OCI-LY1 (cell line): Measurements from ENCODE around the gene LGR4.

Source experiments
- H2AFZ ChIP-seq: fragments of 200-600 bp; sonication (generic), shearing (Covaris generic); 2 replicates; pipeline ENCODE4 v1.6.0; 2014; ENCODE audit warnings: antibody characterized with exemption, mild to moderate bottlenecking, low read length
- H3F3A ChIP-seq: fragments of 200-600 bp; sonication (generic), shearing (Covaris generic); 2 replicates; pipeline ENCODE4 v1.6.0; 2014; ENCODE audit warnings: mild to moderate bottlenecking, antibody characterized with exemption, low read length, moderate library complexity; ENCODE audit not compliant: insufficient read depth
- H3K27ac ChIP-seq: fragments of 200-600 bp; sonication (generic); 2 replicates; pipeline ENCODE4 v1.5.1; 2014; ENCODE audit warnings: low read length, mixed run types, mild to moderate bottlenecking, low read depth; ENCODE audit not compliant: poor library complexity, severe bottlenecking
- H3K27me3 ChIP-seq: fragments of 200-600 bp; sonication (generic); 2 replicates; pipeline ENCODE4 v1.6.0; 2014; ENCODE audit warnings: antibody characterized with exemption, mild to moderate bottlenecking, low read length, moderate library complexity; ENCODE audit not compliant: insufficient read depth
- H3K36me3 ChIP-seq: fragments of 200-600 bp; sonication (generic); 2 replicates; pipeline ENCODE4 v1.6.1; 2014; ENCODE audit warnings: mild to moderate bottlenecking, antibody characterized with exemption, low read length, moderate library complexity, mixed read lengths; ENCODE audit not compliant: insufficient read depth
- H3K4me1 ChIP-seq: fragments of 200-600 bp; sonication (generic); 2 replicates; pipeline ENCODE4 v1.5.1; 2014; ENCODE audit warnings: mild to moderate bottlenecking, low read length, moderate library complexity; ENCODE audit not compliant: insufficient read depth, severe bottlenecking
- H3K4me2 ChIP-seq: fragments of 200-600 bp; sonication (generic), shearing (Covaris generic); 2 replicates; pipeline ENCODE4 v1.6.1; 2014; ENCODE audit warnings: low read length
- H3K4me3 ChIP-seq: fragments of 200-600 bp; sonication (generic); 2 replicates; pipeline ENCODE4 v1.5.1; 2014; ENCODE audit warnings: low read length, low read depth, mild to moderate bottlenecking, mixed read lengths; ENCODE audit not compliant: poor library complexity, severe bottlenecking
- H3K79me2 ChIP-seq: fragments of 200-600 bp; shearing (Covaris generic); 2 replicates; pipeline ENCODE4 v1.6.1; 2016; ENCODE audit warnings: mixed run types, low read length, mixed read lengths; ENCODE audit not compliant: insufficient read depth
- H3K9ac ChIP-seq: fragments of 200-600 bp; sonication (generic), shearing (Covaris generic); 2 replicates; pipeline ENCODE4 v1.6.1; 2014; ENCODE audit warnings: mild to moderate bottlenecking, low read length, mixed read lengths
- H3K9me2 ChIP-seq: fragments of 200-600 bp; sonication (generic), shearing (Covaris generic); 2 replicates; pipeline ENCODE4 v1.6.1; 2014; ENCODE audit warnings: low read depth, mild to moderate bottlenecking, low read length, mixed read lengths
- H3K9me3 ChIP-seq: fragments of 200-600 bp; shearing (Covaris generic); 2 replicates; pipeline ENCODE4 v1.6.1; 2014; ENCODE audit warnings: low read length, mixed read lengths
- H4K20me1 ChIP-seq: fragments of 200-600 bp; sonication (generic), shearing (Covaris generic); 2 replicates; pipeline ENCODE4 v1.6.0; 2016; ENCODE audit warnings: mild to moderate bottlenecking, low read length; ENCODE audit not compliant: insufficient read depth
- CTCF ChIP-seq: fragments of 200-600 bp; sonication (generic), shearing (Covaris generic); IDR thresholded peaks from 2 replicates; pipeline ENCODE4 v1.5.1; 2017; ENCODE audit warnings: mild to moderate bottlenecking, antibody characterized with exemption, low read length, moderate library complexity, mixed read lengths
- EZH2 ChIP-seq: fragments of 200-600 bp; sonication (generic), shearing (Covaris generic); IDR thresholded peaks from 2 replicates; pipeline ENCODE4 v1.8.0; 2017; ENCODE audit warnings: borderline replicate concordance, mixed run types, mild to moderate bottlenecking, antibody characterized with exemption, low read length, moderate library complexity, mixed read lengths

Gene LGR4

GRCh38 chr11:27462543-27462942 lies 10.0 kb downstream of the LGR4 start:
- H3K79me2 ChIP-seq = no peaks in the 10 kb centered on the region
- H4K20me1 ChIP-seq = no peaks in the 10 kb centered on the region
- H3K9me3 ChIP-seq = no peaks in the 10 kb centered on the region
- H3K36me3 ChIP-seq = no peaks in the 10 kb centered on the region
- H3K4me3 ChIP-seq = no peak overlapping the region
- H2AFZ ChIP-seq = no peak overlapping the region
- H3F3A ChIP-seq = no peaks in the 10 kb centered on the region
- TF ChIP-seq EZH2 (no peak), CTCF (no peak)
- 0 out of 2 replicates have a peak, but pooled peaks cover 4% of the 10 kb centered on the region for H3K27me3 ChIP-seq
- no peak overlapping the region for H3K9ac ChIP-seq
- no peaks in the 10 kb centered on the region for H3K4me1 ChIP-seq
- H3K27ac ChIP-seq = no peak overlapping the region
- H3K9me2 ChIP-seq = no peaks in the 10 kb centered on the region
- no peak overlapping the region for H3K4me2 ChIP-seq

GRCh38 chr11:27460158-27460978 lies 12.2 kb downstream of the LGR4 start:
- no peaks in the 10 kb centered on the region for H3K79me2 ChIP-seq
- H3F3A ChIP-seq = no peaks in the 10 kb centered on the region

GRCh38 chr11:27459191-27459590 lies 13.4 kb downstream of the LGR4 start:
- H3K4me2 ChIP-seq = no peak overlapping the region
- no peaks in the 10 kb centered on the region for H3K36me3 ChIP-seq
- H3F3A ChIP-seq = no peaks in the 10 kb centered on the region
- H3K9ac ChIP-seq = no peak overlapping the region
- TF ChIP-seq EZH2 (no peak), CTCF (no peak)
- no peaks in the 10 kb centered on the region for H3K9me2 ChIP-seq
- H4K20me1 ChIP-seq = no peaks in the 10 kb centered on the region
- H3K27ac ChIP-seq = no peak overlapping the region
- H3K4me3 ChIP-seq = no peak overlapping the region
- H3K27me3 ChIP-seq = no peaks in the 10 kb centered on the region
- H3K4me1 ChIP-seq = no peaks in the 10 kb centered on the region
- H3K79me2 ChIP-seq = no peaks in the 10 kb centered on the region
- no peaks in the 10 kb centered on the region for H3K9me3 ChIP-seq
- no peak overlapping the region for H2AFZ ChIP-seq

More at GRCh38 chr11:27460158-27460978, 12.2 kb downstream of the LGR4 start:
- Histone ChIP-seq H2AFZ (no peak overlapping the region), H3K9ac (no peak overlapping the region), H3K27ac (no peak overlapping the region), H3K36me3 (no peaks in the 10 kb centered on the region), H3K4me1 (no peaks in the 10 kb centered on the region), H3K4me2 (no peak overlapping the region), H3K4me3 (no peak overlapping the region), H3K27me3 (no peaks in the 10 kb centered on the region), H3K9me3 (no peaks in the 10 kb centered on the region), H4K20me1 (no peaks in the 10 kb centered on the region), H3K9me2 (no peaks in the 10 kb centered on the region)
- no peak for TF ChIP-seq CTCF
